ENCODE results near the gene NACC2. TPM values are rescaled to one million over a fixed set of nuclear protein-coding genes. Genes with fewer than 3 reads are reported as not detected.

NACC2 gene
- polyA plus RNA-seq, 1 of the 3 experiments (the other 2 are of a cell fraction): 22.1 TPM

DNA sequence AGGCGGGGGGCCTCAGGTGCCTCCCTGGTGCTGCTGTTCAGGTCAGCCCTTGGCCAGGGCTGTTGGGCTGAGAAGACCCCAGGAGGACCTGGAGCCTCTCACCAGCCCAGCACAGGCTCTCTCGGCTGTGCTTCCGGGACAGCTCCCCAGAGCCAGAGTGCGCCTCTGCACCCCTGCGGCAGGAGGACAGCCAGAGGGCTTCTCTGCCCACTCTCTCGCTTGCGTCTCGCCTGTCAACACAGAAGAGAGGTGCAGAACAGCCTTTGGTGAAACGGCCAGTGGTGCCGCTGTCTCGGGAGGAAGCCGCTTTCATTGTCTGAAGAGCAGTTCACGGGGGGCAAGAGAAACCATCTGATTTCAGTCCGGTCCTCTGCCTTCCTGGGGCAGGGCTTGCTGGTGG lies 3.8 kb upstream of the NACC2 start:
- ChIA-PET POLR2A (no interaction called here), CTCF (interaction anchor here (0.7 kb wide), 1 partner anchor 132 kb away, joined by 3 read pairs; no protein-coding TSS in a partner anchor)
- WGBS (ENCODE audit: low lambda C conversion rate): 86% methylated on average over 14 of the region's 14 CpGs
- H3K4me3 ChIP-seq (ENCODE audit: low read depth in 2 of 2, low read length in 1 of 2): no peak overlapping the region
- peaks cover 3% of the 10 kb centered on the region; the same call in 1 of the 2 replicates for H4K20me1 ChIP-seq (ENCODE audit: insufficient read depth)
- no peak overlapping the region for H3K4me2 ChIP-seq
- peaks cover 13% of the 10 kb centered on the region; the same call in 1 of the 2 replicates for H3K79me2 ChIP-seq (ENCODE audit: insufficient read depth)
- no peaks in the 10 kb centered on the region for H3K36me3 ChIP-seq (replicated peaks in 1 of 2; ENCODE audit: control insufficient read depth in 1 of 2, insufficient read depth in 2 of 2, low read length in 1 of 2)
- H3F3A ChIP-seq (replicated peaks; ENCODE audit: insufficient read depth): no peaks in the 10 kb centered on the region
- TF ChIP-seq IRF3 (IDR thresholded peaks at IDR 0.05; ENCODE audit: low read depth, low read length): no peak
- no peak for TF ChIP-seq ELF1 (IDR thresholded peaks at IDR 0.05)
- TF ChIP-seq FOXJ3 (CRISPR knock-in tag; IDR thresholded peaks at IDR 0.05): no peak
- TF ChIP-seq NRF1 (IDR thresholded peaks at IDR 0.05; ENCODE audit: low read depth, low read length): no peak
- no peak for TF ChIP-seq MXI1 (IDR thresholded peaks at IDR 0.05; ENCODE audit: low read depth, low read length)
- no peak for TF ChIP-seq TAF1 (IDR thresholded peaks at IDR 0.05; ENCODE audit: borderline replicate concordance, low read depth, low read length)
- TF ChIP-seq, protein P1, sequence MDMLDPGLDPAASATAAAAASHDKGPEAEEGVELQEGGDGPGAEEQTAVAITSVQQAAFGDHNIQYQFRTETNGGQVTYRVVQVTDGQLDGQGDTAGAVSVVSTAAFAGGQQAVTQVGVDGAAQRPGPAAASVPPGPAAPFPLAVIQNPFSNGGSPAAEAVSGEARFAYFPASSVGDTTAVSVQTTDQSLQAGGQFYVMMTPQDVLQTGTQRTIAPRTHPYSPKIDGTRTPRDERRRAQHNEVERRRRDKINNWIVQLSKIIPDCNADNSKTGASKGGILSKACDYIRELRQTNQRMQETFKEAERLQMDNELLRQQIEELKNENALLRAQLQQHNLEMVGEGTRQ (IDR thresholded peaks at IDR 0.05; ENCODE audit: borderline replicate concordance, low read depth, low read length): no peak
- no peak for TF ChIP-seq FOSL2 (IDR thresholded peaks at IDR 0.05; ENCODE audit: borderline replicate concordance, low read depth)
- no peak for TF ChIP-seq TEAD4 (IDR thresholded peaks at IDR 0.05; ENCODE audit: borderline replicate concordance, insufficient read depth)
- no peak for TF ChIP-seq NFIC (IDR thresholded peaks at IDR 0.05; ENCODE audit: borderline replicate concordance)
- TF ChIP-seq RCOR1 (IDR thresholded peaks at IDR 0.05; ENCODE audit: low read length): no peak
- no peak for TF ChIP-seq FOXM1 (IDR thresholded peaks at IDR 0.05; ENCODE audit: low read depth)
- TF ChIP-seq MAX (IDR thresholded peaks at IDR 0.05; ENCODE audit: low read depth): no peak
- no peak for TF ChIP-seq POLR2AphosphoS5 (IDR thresholded peaks at IDR 0.05; ENCODE audit: low read depth, low read length)
- no peak for TF ChIP-seq GABPA (IDR thresholded peaks at IDR 0.05; ENCODE audit: low read depth)
- TF ChIP-seq EP300 (IDR thresholded peaks at IDR 0.05; ENCODE audit: borderline replicate concordance in 1 of 2, low read depth in 1 of 2, low read length in 1 of 2): no peak
- TF ChIP-seq EZH2phosphoT487 (IDR thresholded peaks at IDR 0.05; ENCODE audit: borderline replicate concordance, low read depth): no peak
- no peak for TF ChIP-seq JUND (IDR thresholded peaks at IDR 0.05)
- no peak for TF ChIP-seq GATA2 (CRISPR knock-in tag; IDR thresholded peaks at IDR 0.05)
- TF ChIP-seq SMC3 (IDR thresholded peaks at IDR 0.05; ENCODE audit: low read depth, low read length): no peak
- no peaks in the 10 kb centered on the region for H3K9me3 ChIP-seq
- no peak for DNase-seq
- no peaks in the 10 kb centered on the region for H3K9me2 ChIP-seq
- no peak overlapping the region for H3K27ac ChIP-seq (ENCODE audit: low read depth in 2 of 2, low read length in 1 of 2)
- peaks cover 0 to 12% of the 10 kb centered on the region in 2 experiments; a peak in 1 of 4 replicates for H3K4me1 ChIP-seq (ENCODE audit: control insufficient read depth in 1 of 2, insufficient read depth in 2 of 2, low read depth in 1 of 2, low read length in 1 of 2)
- no peak overlapping the region for H2AFZ ChIP-seq (ENCODE audit: low read depth)
- H3K9ac ChIP-seq: no peak overlapping the region
- no peaks in the 10 kb centered on the region for H3K27me3 ChIP-seq (ENCODE audit: insufficient read depth)
